ENCODE results near the gene HECTD1.
"Not testable (repeated sequence)": the region's sequence is repeated elsewhere in the genome, so short reads cannot be mapped to it uniquely, and the experiment has no call there.

GRCh38 chr14:31095817-31096216, 111.8 kb downstream of the HECTD1 start:
- not testable (repeated sequence) for TF ChIP-seq POLR2A (IDR thresholded peaks at IDR 0.05; ENCODE audit: low read depth, low read length); POLR2AphosphoS5 (IDR thresholded peaks at IDR 0.05; ENCODE audit: low read depth, low read length); TAF1 (IDR thresholded peaks at IDR 0.05; ENCODE audit: low read depth, low read length); PAX5 (IDR thresholded peaks at IDR 0.05; ENCODE audit: insufficient read depth, low read length, severe bottlenecking); SPI1 (IDR thresholded peaks at IDR 0.05; ENCODE audit: low read depth, low read length); POU2F2 (IDR thresholded peaks at IDR 0.05; ENCODE audit: low read depth, low read length)

Data from GM12891 (cell line).